IPS DF 6.9 (cell line): Measurements from ENCODE around the gene ADARB2.

Experiments used
- DNase-seq: peaks from one replicate; pipeline ENCODE4 v3.0.0-alpha.2; 2013; ENCODE audit warnings: low read depth, low spot score
- H3K27ac ChIP-seq: one replicate; pipeline ENCODE4 v1.5.1; 2013; ENCODE audit warnings: low read length, control low read depth
- H3K27me3 ChIP-seq: 2 replicates; pipeline ENCODE4 v1.6.1; 2013; ENCODE audit warnings: mild to moderate bottlenecking, low read length; ENCODE audit not compliant: control insufficient read depth, insufficient read depth
- H3K36me3 ChIP-seq: 2 replicates; pipeline ENCODE4 v1.6.1; 2013; ENCODE audit warnings: low read length; ENCODE audit not compliant: control insufficient read depth, insufficient read depth
- H3K4me1 ChIP-seq: 2 replicates; pipeline ENCODE4 v1.6.1; 2013; ENCODE audit warnings: low read length; ENCODE audit not compliant: control insufficient read depth, insufficient read depth
- H3K4me3 ChIP-seq: 2 replicates; pipeline ENCODE4 v1.5.1; 2013; ENCODE audit warnings: mild to moderate bottlenecking, low read length
- H3K9me3 ChIP-seq: 2 replicates; pipeline ENCODE4 v1.6.1; 2013; ENCODE audit warnings: low read length, inconsistent platforms; ENCODE audit not compliant: control insufficient read depth, insufficient read depth
- WGBS: extraction: QIAGEN DNeasy Blood & Tissue Kit; methylation state at CpG from one replicate; pipeline ENCODE4 v1.1.7; 2013; ENCODE audit warnings: mixed read lengths, missing lambda C conversion rate; ENCODE audit not compliant: insufficient read length, insufficient coverage; 5-methylcytosine and 5-hydroxymethylcytosine counted together

Gene ADARB2

DNA sequence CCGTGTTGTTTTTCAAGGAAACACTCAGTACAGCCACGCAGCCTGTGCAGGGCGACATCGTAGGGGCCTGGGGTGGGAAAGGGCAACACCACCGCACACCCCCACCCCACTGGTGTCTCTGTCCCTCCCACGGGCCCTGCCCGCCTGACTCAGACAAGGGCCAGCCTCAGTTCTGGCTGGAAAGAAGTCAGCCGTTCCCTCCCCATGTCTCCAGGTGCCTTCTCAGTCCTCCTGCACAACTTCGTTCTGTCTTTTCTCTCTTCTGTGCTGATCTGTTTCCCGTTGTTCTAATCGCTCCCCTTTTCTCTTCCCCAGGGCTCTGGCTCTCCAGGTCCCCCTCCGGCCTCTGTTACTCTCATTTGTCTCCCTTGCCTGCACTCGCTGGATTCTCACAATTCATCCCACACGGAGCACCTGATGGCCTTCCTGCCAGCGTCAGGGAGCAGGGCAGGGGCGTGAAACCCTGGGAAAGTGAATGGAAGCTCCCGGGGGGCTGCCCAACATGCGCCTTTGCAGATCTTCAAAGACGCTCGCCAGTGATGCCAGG lies 583.4 kb downstream of the ADARB2 start:
- no CpG with 5 or more reads among the region's 20 CpGs for WGBS
- Histone ChIP-seq H3K9me3 (no peaks in the 10 kb centered on the region), H3K27me3 (no peaks in the 10 kb centered on the region), H3K4me1 (no peaks in the 10 kb centered on the region), H3K27ac (no peak overlapping the region), H3K4me3 (no peak overlapping the region), H3K36me3 (no peaks in the 10 kb centered on the region)
- DNase-seq: no peak

DNA sequence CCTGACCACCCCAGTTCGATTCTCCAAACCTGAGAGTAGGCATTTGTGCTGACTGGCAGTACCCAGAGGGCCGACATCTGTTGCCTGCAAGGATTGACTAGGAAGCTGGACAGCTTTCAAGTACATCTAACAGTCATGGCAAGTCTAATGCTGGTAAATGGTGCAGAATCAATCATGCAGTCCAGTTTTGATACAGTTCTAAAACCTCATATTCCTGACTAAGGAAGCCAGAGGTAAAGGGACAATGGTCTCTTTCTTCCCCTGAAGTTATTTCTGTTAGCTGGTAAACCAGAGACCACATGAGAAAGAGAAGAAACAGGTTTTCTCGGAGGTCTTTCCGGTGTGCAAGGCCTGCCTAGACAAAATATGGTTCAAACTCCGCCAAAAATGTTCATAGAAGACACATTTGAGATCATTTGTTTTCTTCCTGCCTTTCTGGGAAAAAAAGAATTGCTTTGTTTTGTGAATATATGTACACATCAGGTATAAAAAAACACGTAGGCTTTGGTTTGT lies 584.0 kb downstream of the ADARB2 start:
- WGBS: no CpG with 5 or more reads among the region's 6 CpGs
- no peaks in the 10 kb centered on the region for H3K4me1 ChIP-seq

DNA sequence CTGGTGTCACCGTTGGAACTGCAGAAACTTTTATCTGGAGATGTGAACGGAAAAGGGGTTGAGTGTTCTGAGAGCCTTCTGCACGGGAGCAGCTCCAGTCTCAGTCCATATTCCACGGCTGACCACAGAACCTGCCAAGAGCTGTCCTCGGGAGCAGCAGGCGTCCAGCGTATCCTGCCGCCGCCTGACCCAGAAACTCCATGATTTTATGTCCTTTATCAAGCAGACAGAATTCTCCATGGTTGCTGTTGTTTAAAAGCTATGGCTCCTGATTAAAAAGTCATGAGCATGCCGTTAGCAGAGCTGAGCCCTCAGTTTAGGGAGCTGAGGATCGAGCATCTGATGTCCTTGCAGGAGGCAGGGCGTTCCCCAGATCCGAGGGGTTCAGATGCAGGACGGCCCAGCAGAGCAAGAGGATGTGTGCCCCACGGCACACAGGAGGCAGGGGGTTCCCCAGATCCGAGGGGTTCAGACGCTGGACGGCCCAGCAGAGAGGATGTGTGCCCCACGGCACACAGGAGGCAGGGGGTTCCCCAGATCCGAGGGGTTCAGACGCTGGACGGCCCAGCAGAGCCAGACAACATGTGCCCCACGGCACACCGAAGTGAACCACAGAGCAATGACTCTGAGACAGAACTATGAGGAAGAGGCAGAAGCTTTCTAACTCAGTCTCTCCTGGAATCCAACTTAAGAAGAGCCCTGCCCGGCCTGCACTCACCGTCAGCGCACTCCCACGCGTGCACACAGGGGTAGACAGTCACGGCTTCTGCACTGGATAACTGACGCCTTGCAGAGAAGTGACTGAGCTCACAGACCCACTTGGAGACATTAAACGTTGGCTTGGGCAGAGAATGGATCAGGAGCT lies 584.7 kb downstream of the ADARB2 start:
- no peaks in the 10 kb centered on the region for H3K36me3 ChIP-seq
- WGBS: no CpG with 5 or more reads among the region's 32 CpGs
- H3K9me3 ChIP-seq: no peaks in the 10 kb centered on the region
- H3K4me3 ChIP-seq: no peak overlapping the region
- H3K4me1 ChIP-seq: no peaks in the 10 kb centered on the region
- H3K27me3 ChIP-seq: no peaks in the 10 kb centered on the region
- H3K27ac ChIP-seq: no peak overlapping the region
- DNase-seq: no peak

More for the DNA sequence above, 584.0 kb downstream of the ADARB2 start:
- Histone ChIP-seq H3K27ac (no peak overlapping the region), H3K9me3 (no peaks in the 10 kb centered on the region), H3K36me3 (no peaks in the 10 kb centered on the region), H3K27me3 (no peaks in the 10 kb centered on the region), H3K4me3 (no peak overlapping the region)
- no peak for DNase-seq

DNA sequence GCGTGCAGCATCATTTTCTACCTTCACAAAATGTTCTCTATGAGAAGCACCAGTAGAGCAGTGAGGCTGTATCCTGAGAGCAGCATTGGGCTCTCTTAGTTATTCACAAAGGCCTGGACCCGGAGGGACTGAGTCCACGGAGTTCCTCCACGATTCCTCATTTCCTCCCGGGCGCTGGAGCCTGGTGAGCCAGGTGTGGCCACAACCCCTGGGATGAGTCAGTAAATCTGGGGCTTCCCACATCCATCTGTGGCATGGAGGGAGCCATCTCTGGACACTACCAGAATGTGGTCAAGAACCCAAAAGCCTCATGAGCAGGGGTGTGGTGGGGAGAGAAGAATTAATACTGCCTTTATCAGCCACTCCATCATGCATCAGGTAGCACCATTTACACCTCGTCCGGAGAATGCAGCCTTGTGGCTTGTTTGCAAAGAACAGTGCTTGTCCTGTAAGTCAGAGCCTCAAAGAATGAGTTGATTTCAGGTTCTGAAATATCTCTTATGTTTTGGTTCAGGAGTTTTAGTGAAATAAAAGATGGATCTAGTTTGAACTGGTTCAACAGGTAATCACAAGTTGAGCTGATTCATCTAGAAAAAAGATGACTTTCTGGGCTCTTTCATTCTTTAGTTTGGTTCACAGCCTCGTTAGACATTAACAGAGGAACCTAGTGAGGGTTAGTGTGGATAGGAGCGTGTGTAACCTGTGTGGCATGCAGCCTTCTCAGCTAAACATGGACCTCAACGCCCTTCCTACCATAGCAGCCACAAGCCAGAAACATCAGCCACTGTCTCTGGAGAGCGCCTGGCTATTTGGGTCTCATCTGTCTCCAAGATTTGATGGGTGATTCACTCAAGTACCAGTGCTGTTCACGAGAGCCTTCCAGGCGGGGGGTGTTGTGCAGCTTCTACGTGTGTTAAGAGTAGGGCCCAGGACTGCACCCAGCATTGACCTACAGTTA lies 586.0 kb downstream of the ADARB2 start:
- WGBS: no CpG with 5 or more reads among the region's 15 CpGs
- Histone ChIP-seq H3K4me3 (no peak overlapping the region), H3K36me3 (no peaks in the 10 kb centered on the region), H3K4me1 (no peaks in the 10 kb centered on the region), H3K9me3 (no peaks in the 10 kb centered on the region), H3K27ac (no peak overlapping the region), H3K27me3 (no peaks in the 10 kb centered on the region)
- no peak for DNase-seq

DNA sequence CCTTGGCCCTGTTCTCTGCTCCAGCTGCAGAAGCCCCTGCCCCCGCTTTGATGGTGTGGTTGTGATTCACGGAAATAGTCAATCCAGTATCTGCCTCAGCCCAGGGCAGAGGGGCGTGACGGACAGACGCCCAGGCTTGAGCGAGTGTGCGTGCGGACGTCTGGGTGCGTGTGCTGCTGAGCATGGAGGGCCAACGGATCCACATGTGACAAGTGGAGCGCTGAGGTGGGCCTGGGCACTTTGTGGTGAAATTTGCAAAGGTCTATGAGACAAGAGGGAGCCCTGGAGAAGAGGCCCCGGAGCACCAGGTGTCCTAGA lies 586.7 kb downstream of the ADARB2 start:
- Histone ChIP-seq H3K4me1 (no peaks in the 10 kb centered on the region), H3K36me3 (no peaks in the 10 kb centered on the region), H3K27me3 (no peaks in the 10 kb centered on the region), H3K27ac (no peak overlapping the region), H3K4me3 (no peak overlapping the region), H3K9me3 (no peaks in the 10 kb centered on the region)
- DNase-seq: no peak
- WGBS: no CpG with 5 or more reads among the region's 13 CpGs

DNA sequence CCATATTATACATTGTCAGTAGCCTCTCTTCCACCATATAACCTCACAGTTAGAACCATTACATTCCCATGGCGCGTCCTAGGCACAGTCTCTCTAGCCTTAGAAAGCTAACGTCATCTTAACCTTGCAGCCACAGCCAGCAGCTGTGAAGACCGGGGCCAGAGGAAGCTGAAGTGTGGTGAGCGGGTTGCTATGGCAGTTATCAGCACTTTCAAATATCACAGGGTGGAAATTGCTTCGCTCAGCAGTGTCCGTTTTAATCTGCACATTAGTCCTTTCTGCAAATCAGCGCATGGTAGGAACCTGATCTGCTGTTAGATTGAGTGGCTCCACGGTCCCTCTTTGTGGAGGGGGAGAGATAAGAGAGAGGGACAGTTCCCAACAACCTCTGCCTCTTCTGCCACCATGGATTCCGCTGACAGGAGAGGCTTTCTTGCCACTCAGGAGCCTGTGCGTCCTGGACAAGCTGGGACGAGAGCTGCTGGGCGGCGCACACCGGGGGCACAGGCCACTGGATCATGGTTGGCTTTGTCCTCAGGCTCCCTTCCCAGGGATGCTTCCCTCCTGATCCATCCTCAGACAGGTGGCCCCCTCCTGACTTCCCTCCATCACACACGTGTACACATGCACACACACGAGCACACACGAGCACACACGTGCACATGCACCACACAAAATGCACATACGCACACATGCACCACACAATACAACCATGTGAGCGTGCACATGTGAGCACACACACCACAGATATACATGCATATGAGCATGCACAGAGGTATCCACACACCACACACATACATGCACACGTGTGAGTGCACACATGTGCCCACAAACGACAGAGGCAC lies 587.3 kb downstream of the ADARB2 start:
- Histone ChIP-seq H3K27me3 (no peaks in the 10 kb centered on the region), H3K4me1 (no peaks in the 10 kb centered on the region), H3K36me3 (no peaks in the 10 kb centered on the region), H3K27ac (no peak overlapping the region), H3K4me3 (no peak overlapping the region), H3K9me3 (no peaks in the 10 kb centered on the region)
- DNase-seq: no peak
- no CpG with 5 or more reads among the region's 23 CpGs for WGBS

DNA sequence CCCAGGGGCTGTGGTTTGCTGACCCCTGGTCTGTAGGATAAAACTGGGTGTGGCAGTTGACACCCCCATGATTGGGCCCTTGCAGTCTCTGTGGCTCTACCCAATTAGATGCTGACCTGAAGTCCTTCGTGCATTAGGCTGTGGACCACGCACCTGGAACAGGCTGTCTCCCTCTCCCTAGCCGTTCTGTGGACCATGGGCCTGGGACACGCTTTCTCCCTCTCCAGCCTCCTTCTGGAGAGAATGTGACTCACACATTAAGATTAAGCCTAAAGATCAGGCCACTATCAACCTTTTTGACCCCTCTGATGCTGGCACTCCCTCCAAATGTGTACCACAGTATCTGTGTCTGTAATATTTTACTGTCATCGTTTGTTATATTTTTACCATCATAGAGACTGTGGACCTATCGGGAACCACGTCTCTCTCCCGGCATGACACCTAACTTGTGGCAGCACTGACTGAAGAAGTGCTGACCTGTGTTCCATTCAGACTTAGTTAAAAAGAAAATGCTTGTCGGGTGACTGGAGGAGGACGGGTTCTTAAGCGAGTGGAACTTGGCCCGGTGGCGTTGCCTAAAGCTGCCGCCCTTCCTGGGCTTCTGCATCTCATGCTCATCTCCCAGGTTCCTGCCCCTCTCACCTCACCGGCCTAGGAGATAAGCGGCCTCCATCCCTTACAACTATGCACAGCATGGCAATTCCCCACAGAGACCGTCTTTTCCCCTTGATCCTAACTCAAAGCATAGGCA lies 588.3 kb downstream of the ADARB2 start:
- Histone ChIP-seq H3K4me1 (no peaks in the 10 kb centered on the region), H3K27me3 (no peaks in the 10 kb centered on the region), H3K27ac (no peak overlapping the region), H3K36me3 (no peaks in the 10 kb centered on the region), H3K4me3 (no peak overlapping the region), H3K9me3 (no peaks in the 10 kb centered on the region)
- WGBS: no CpG with 5 or more reads among the region's 17 CpGs
- no peak for DNase-seq

DNA sequence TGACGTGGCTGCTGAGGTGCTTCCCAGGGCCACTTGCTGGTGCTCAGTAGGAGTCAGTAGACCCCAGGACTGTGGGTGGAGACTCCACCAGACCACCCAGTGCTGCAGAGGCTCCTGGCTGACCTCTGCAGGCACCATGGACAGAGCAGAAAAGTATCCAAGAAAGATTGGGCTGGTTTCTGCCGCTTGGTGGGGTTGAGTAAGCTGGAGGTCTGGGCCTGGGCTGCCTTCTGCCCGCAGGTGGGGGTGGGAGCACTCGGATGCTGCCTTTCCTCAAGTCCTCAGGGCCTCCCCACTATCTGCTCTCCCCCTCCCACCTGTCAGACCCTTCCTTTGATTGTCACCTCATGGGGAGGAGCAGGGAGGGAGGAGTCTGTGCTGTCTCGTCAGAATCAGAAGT lies 589.5 kb downstream of the ADARB2 start:
- WGBS: no CpG with 5 or more reads among the region's 5 CpGs
- Histone ChIP-seq H3K9me3 (no peaks in the 10 kb centered on the region), H3K4me1 (no peaks in the 10 kb centered on the region), H3K4me3 (no peak overlapping the region), H3K36me3 (no peaks in the 10 kb centered on the region), H3K27me3 (no peaks in the 10 kb centered on the region), H3K27ac (no peak overlapping the region)
- no peak for DNase-seq

DNA sequence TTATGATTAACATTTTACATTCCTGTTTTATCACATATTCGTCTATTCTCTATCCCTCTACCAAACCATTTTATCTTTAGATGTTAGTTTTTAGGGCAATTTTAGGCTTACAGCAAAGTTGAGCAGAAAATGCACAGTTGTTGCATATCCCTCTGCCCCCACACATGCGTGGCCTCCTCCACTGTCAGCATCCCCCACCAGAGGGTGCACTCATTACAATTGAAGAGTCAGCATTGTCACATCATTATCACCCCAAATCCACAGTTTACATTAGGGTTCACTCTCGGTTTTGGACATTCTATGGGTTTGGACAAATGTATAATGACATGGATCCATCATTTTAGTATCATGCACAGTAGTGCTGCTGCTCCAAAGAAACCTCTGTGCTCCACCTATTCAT lies 594.7 kb downstream of the ADARB2 start:
- no peak overlapping the region for H3K4me3 ChIP-seq
- no peaks in the 10 kb centered on the region for H3K36me3 ChIP-seq
- no peaks in the 10 kb centered on the region for H3K27me3 ChIP-seq
- H3K27ac ChIP-seq: no peak overlapping the region
- no peak for DNase-seq
- no peaks in the 10 kb centered on the region for H3K9me3 ChIP-seq
- no peaks in the 10 kb centered on the region for H3K4me1 ChIP-seq
- WGBS: 100% methylated on average over 1 of the region's 3 CpGs
